OCI-LY7 (cell line): ENCODE measurements around the gene MRPS9. TPM values are rescaled to one million over a fixed set of nuclear protein-coding genes. Genes with fewer than 3 reads are reported as not detected.

ENCODE experiments used
- BruUV-seq: library from RNA; stranded (reverse); fragments of 400-500 nt; replicated peaks from 2 replicates; lab custom pipeline; 2021; lab: Mats Ljungman, UMichigan
- CTCF ChIA-PET: fragments of 300-600 bp; sonication (Branson Sonifier 250); formaldehyde crosslinking; loops from one replicate; lab custom pipeline; 2022; ENCODE audit warnings: antibody characterized with exemption; ENCODE audit not compliant: unreplicated experiment; lab: Charles Lee
- POLR2A ChIA-PET: fragments of 300-600 bp; sonication (Branson Sonifier 250); formaldehyde crosslinking; loops from one replicate; lab custom pipeline; 2022; ENCODE audit warnings: antibody characterized with exemption; lab: Charles Lee
- DNase-seq: peaks from one replicate; pipeline ENCODE4 v3.0.0-alpha.2; 2015; ENCODE audit warnings: low spot score
- H2AFZ ChIP-seq: fragments of 200-600 bp; sonication (generic), shearing (Covaris generic); 2 replicates; pipeline ENCODE4 v1.6.1; 2014; ENCODE audit warnings: mild to moderate bottlenecking, antibody characterized with exemption, low read length, moderate library complexity
- H3K27ac ChIP-seq: fragments of 200-600 bp; sonication (generic); 2 replicates; pipeline ENCODE4 v1.5.1; 2014; ENCODE audit warnings: mixed run types, low read depth, mild to moderate bottlenecking, moderate library complexity, low read length, inconsistent platforms; ENCODE audit not compliant: poor library complexity, severe bottlenecking
- H3K36me3 ChIP-seq: fragments of 200-600 bp; sonication (generic); 2 replicates; pipeline ENCODE4 v1.6.1; 2014; ENCODE audit warnings: mild to moderate bottlenecking, antibody characterized with exemption, low read length, moderate library complexity, mixed read lengths; ENCODE audit not compliant: insufficient read depth
- H3K4me1 ChIP-seq: fragments of 200-600 bp; sonication (generic); 2 replicates; pipeline ENCODE4 v1.5.1; 2014; ENCODE audit warnings: mild to moderate bottlenecking, low read length; ENCODE audit not compliant: insufficient read depth, poor library complexity, severe bottlenecking
- H3K4me2 ChIP-seq: fragments of 200-600 bp; sonication (generic); 2 replicates; pipeline ENCODE4 v1.6.1; 2014; ENCODE audit warnings: mild to moderate bottlenecking, low read length
- H3K4me3 ChIP-seq: fragments of 200-600 bp; sonication (generic); 2 replicates; pipeline ENCODE4 v1.5.1; 2014; ENCODE audit warnings: mild to moderate bottlenecking, low read depth, low read length; ENCODE audit not compliant: poor library complexity, severe bottlenecking
- H3K79me2 ChIP-seq: fragments of 200-600 bp; sonication (generic); 2 replicates; pipeline ENCODE4 v1.6.1; 2016; ENCODE audit warnings: low read depth, mild to moderate bottlenecking, low read length, moderate library complexity, mixed read lengths; ENCODE audit not compliant: insufficient read depth
- H3K9me2 ChIP-seq: fragments of 200-600 bp; sonication (generic); 2 replicates; pipeline ENCODE4 v1.6.1; 2016; ENCODE audit warnings: mild to moderate bottlenecking, low read length, mixed read lengths; ENCODE audit not compliant: insufficient read depth
- H3K9me3 ChIP-seq: fragments of 200-600 bp; sonication (generic); 2 replicates; pipeline ENCODE4 v1.6.1; 2014; ENCODE audit warnings: mild to moderate bottlenecking, mixed run types, low read length, mixed read lengths
- H4K20me1 ChIP-seq: fragments of 200-600 bp; sonication (generic); 2 replicates; pipeline ENCODE4 v1.6.1; 2014; ENCODE audit warnings: mild to moderate bottlenecking, antibody characterized with exemption, low read length, moderate library complexity, mixed read lengths; ENCODE audit not compliant: insufficient read depth
- EZH2phosphoT487 ChIP-seq: fragments of 200-600 bp; sonication (generic); IDR thresholded peaks from 2 replicates; pipeline ENCODE4 v1.6.1; 2018; ENCODE audit warnings: low read depth, borderline replicate concordance, mild to moderate bottlenecking, mixed run types, antibody characterized with exemption, low read length, moderate library complexity, mixed read lengths
- intact Hi-C: fragments of 100-400 bp; cut with micrococcal nuclease; formaldehyde crosslinking; loops from one replicate; pipeline ENCODE4 v1.10.0; 2022; ENCODE audit not compliant: unreplicated experiment
- total RNA-seq, 2 experiments: library from RNA; depleted of rRNA in 1 of 2; stranded (reverse); fragments of >200 nt in 1 of 2; shearing (Covaris generic) in 1 of 2; gene quantifications; 2 replicates each; pipeline ENCODE4 v1.2.3, GENCODE V29; 2014 to 2022
- TF ChIP-seq, protein P1 (sequence below): fragments of 200-600 bp; sonication (generic); conservative IDR thresholded peaks from 2 replicates; pipeline ENCODE4 v1.5.1; 2014; ENCODE audit warnings: mild to moderate bottlenecking, antibody characterized with exemption, low read length, moderate library complexity, mixed read lengths

Gene MRPS9
- total RNA-seq, 2 experiments from 2014 or later = 25.9 to 42.6 TPM

DNA sequence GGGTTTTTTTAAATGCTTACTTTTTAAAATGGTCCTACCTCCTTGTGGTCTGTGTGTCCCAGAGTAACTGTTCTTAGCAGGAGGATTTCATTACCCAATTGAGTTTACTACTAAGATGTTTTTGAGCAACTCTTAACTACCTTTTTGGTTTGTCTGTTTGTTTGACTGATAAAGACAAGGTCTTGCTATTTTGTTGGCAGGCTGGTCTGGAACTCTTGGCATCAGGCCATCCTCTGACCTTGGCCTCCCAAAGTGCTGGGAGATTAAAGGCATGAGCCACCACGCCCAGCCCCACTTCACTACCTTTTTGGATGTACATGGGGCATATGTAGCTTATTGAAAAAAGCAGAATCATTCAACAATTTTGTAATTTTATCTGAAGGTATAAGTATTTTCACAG is 14.9 kb downstream of the MRPS9 start:
- H3K4me2 ChIP-seq = no peak overlapping the region
- H3K27ac ChIP-seq = no peak overlapping the region
- H3K36me3 ChIP-seq = peaks cover 67% of the 10 kb centered on the region
- BruUV-seq = no TSS peak
- ChIA-PET CTCF (no interaction called here), POLR2A (interaction anchor here (0.6 to 1.5 kb wide), 4 partner anchors 8 to 180 kb away, joined by 3 to 5 read pairs (median 4); partner anchors contain the start of gene MRPS9)
- no peaks in the 10 kb centered on the region for H3K9me2 ChIP-seq
- no peak overlapping the region for H3K4me3 ChIP-seq
- H3K9me3 ChIP-seq = peaks cover 18% of the 10 kb centered on the region; the same call in 1 of the 2 replicates
- H4K20me1 ChIP-seq = no peaks in the 10 kb centered on the region
- H3K4me1 ChIP-seq = peaks cover 10% of the 10 kb centered on the region
- intact Hi-C loops = no loop called here
- peaks cover 42% of the 10 kb centered on the region; the same call in 1 of the 2 replicates for H3K79me2 ChIP-seq
- TF ChIP-seq, protein P1, sequence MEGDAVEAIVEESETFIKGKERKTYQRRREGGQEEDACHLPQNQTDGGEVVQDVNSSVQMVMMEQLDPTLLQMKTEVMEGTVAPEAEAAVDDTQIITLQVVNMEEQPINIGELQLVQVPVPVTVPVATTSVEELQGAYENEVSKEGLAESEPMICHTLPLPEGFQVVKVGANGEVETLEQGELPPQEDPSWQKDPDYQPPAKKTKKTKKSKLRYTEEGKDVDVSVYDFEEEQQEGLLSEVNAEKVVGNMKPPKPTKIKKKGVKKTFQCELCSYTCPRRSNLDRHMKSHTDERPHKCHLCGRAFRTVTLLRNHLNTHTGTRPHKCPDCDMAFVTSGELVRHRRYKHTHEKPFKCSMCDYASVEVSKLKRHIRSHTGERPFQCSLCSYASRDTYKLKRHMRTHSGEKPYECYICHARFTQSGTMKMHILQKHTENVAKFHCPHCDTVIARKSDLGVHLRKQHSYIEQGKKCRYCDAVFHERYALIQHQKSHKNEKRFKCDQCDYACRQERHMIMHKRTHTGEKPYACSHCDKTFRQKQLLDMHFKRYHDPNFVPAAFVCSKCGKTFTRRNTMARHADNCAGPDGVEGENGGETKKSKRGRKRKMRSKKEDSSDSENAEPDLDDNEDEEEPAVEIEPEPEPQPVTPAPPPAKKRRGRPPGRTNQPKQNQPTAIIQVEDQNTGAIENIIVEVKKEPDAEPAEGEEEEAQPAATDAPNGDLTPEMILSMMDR = no peak
- TF ChIP-seq EZH2phosphoT487 = no peak
- DNase-seq = no peak
- H2AFZ ChIP-seq = no peak overlapping the region

DNA sequence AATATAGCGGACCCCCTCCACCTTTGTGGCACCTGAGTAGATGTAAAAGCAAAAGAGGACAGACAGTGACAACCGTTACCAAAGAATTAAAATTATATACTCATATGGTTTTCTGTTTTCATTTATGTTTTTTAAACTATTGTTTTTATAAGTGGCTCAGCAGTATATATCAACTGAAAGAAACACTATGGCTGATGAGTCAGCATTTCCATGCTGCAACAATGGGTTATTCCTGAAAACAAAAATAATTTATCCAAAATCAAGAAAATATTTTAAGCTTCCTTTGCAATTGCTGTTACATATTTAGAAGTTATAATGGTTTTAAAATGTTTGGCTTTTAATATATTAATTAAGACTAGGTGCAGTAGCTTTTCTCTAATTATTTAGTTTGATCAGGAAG is 17.7 kb downstream of the MRPS9 start:
- Histone ChIP-seq H3K27ac (no peak overlapping the region), H3K4me1 (peaks cover 10% of the 10 kb centered on the region)

DNA sequence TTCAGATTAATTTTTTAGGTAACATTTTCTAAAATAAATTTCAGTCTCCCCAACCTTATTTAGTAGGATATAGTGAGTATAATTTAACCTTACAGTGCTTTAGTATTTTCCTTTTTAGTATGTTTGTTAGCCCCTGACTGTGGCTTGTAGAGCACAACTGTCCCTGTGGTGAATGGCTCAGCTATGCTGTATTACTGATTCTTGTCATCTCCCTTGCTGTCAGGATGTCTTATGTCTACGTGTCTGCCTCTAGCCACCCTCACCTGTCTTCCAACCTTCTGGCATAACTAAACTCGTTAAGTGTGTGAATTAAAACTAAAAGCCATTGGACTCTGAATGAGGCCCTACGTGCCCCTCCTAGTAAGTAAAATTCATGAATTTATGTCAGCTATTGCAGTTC is 18.4 kb downstream of the MRPS9 start:
- H3K9me2 ChIP-seq = no peaks in the 10 kb centered on the region
- POLR2A ChIA-PET = interaction anchor here (1.1 kb wide), 1 partner anchor 18 kb away, joined by 6 read pairs; the partner anchor contains the start of gene MRPS9
- peaks cover 44% of the 10 kb centered on the region for H3K36me3 ChIP-seq
- no peak for DNase-seq
- peaks cover 55% of the 10 kb centered on the region; the same call in 1 of the 2 replicates for H3K79me2 ChIP-seq
- H3K4me2 ChIP-seq = no peak overlapping the region
- no peaks in the 10 kb centered on the region for H4K20me1 ChIP-seq
- peaks cover 10% of the 10 kb centered on the region; the same call in 1 of the 2 replicates for H3K9me3 ChIP-seq
- intact Hi-C loops = no loop called here
- peaks cover 10% of the 10 kb centered on the region for H3K4me1 ChIP-seq
- BruUV-seq = no TSS peak
- CTCF ChIA-PET = no interaction called here
- no peak overlapping the region for H3K27ac ChIP-seq
- no peak overlapping the region for H3K4me3 ChIP-seq
- TF ChIP-seq, protein P1 = no peak
- no peak for TF ChIP-seq EZH2phosphoT487
- no peak overlapping the region for H2AFZ ChIP-seq

More for the DNA sequence above, 17.7 kb downstream of the MRPS9 start:
- Histone ChIP-seq H3K4me2 (no peak overlapping the region), H3K36me3 (peaks cover 51% of the 10 kb centered on the region), H3K9me3 (peaks cover 10% of the 10 kb centered on the region; the same call in 1 of the 2 replicates), H4K20me1 (no peaks in the 10 kb centered on the region), H2AFZ (no peak overlapping the region), H3K9me2 (no peaks in the 10 kb centered on the region), H3K79me2 (peaks cover 55% of the 10 kb centered on the region; the same call in 1 of the 2 replicates), H3K4me3 (no peak overlapping the region)
- no peak for DNase-seq
- intact Hi-C loops = no loop called here
- ChIA-PET POLR2A (interaction anchor here (0.6 kb wide), 1 partner anchor 115 kb away, joined by 3 read pairs; no protein-coding TSS in a partner anchor), CTCF (no interaction called here)
- no peak for TF ChIP-seq EZH2phosphoT487
- TF ChIP-seq, protein P1 = no peak
- BruUV-seq = no TSS peak
